ENCODE measurements around the gene PLK5. TPM values are rescaled to one million over a fixed set of nuclear protein-coding genes. Genes with fewer than 3 reads are reported as not detected.
A peak's percentile ranks its signal among the peaks of the same experiment; 100 is the strongest.
"Not testable (repeated sequence)": the region's sequence is repeated elsewhere in the genome, so short reads cannot be mapped to it uniquely, and the experiment has no call there.

PLK5 gene
- total RNA-seq, 2 experiments from 2014 or later, result not detected

- Mint-ChIP-seq H3K9me3 (ENCODE audit: low read depth) (no peaks in the 10 kb centered on the region), H3K27ac (no peak overlapping the region), H3K36me3 (ENCODE audit: low read depth) (no peaks in the 10 kb centered on the region), H3K4me1 (peaks cover 9% of the 10 kb centered on the region), H3K4me3 (no peak overlapping the region), H3K27me3 (peaks cover 3% of the 10 kb centered on the region)
- intact Hi-C loops (cut with DNase I, micrococcal nuclease), result no loop called here
- ChIA-PET CTCF (no interaction called here), POLR2A (no interaction called here)
- no peak for ATAC-seq
- DNase-seq, result no peak
Observed at GRCh38 chr19:1494115-1494815, 29.6 kb upstream of the PLK5 start.

GRCh38 chr19:1495051-1495798, 28.7 kb upstream of the PLK5 start:
- POLR2A ChIA-PET, result no interaction called here
- no peaks in the 10 kb centered on the region for H3K9me3 Mint-ChIP-seq (ENCODE audit: low read depth)

DNA sequence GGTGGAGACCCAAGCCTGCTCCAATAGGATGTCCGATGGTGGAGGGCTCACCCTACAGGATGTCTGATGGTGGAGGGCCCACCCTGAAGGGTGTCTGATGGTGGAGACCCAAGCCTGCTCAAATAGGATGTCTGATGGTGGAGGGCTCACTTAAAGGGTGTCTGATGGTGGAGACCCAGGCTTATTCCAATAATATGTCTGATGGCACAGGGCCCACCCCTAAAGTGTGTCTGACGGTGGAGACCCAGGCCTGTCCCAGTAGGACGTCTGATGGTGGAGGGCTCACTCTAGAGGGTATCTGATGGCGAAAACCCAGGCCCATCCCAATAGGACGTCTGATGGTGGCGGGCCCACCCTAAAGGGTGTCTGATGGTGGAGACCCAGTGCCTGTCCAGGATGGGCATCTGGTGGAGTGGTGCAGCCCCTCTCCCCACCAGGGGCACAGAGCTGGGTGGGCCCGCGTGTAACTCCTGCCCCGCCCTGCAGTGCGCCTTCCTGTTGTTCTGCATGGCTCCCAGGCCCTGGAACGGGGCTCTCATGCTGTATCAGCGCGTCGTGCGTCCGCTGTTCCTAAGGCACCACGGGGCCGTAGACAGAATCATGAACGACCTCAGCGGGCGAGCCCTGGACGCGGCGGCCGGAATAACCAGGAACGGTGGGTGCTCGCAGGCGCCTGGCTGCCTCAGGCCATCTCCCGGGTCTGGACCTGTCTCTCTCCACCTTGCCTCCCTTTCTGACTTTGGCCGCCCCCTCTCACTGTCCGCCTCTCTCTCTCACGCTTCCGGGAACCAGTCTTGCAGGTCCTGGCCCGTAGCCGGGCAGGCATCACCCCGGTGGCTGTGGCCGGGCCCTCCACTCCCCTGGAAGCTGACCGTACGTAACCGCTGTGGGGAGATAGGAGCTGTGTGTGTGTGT, 27.8 kb upstream of the PLK5 start:
- POLR2A ChIA-PET, result no interaction called here
- peaks cover 4% of the 10 kb centered on the region for H3K4me1 Mint-ChIP-seq

More at GRCh38 chr19:1495051-1495798, 28.7 kb upstream of the PLK5 start:
- no peak for DNase-seq
- Mint-ChIP-seq H3K36me3 (ENCODE audit: low read depth) (no peaks in the 10 kb centered on the region), H3K4me1 (peaks cover 6% of the 10 kb centered on the region), H3K27ac (no peak overlapping the region), H3K4me3 (no peak overlapping the region), H3K27me3 (peaks cover 3% of the 10 kb centered on the region)
- intact Hi-C loops (cut with DNase I, micrococcal nuclease), result no loop called here
- CTCF ChIA-PET, result no interaction called here
- ATAC-seq, result no peak

GRCh38 chr19:1496714-1497577, 26.9 kb upstream of the PLK5 start:
- H3K9me3 Mint-ChIP-seq (ENCODE audit: low read depth), result no peaks in the 10 kb centered on the region
- H3K36me3 Mint-ChIP-seq (ENCODE audit: low read depth), result no peaks in the 10 kb centered on the region
- DNase-seq, result no peak
- H3K27ac Mint-ChIP-seq, result no peak overlapping the region
- POLR2A ChIA-PET, result no interaction called here
- no peak for ATAC-seq
- H3K4me3 Mint-ChIP-seq, result no peak overlapping the region
- peaks cover under 1% of the 10 kb centered on the region for H3K27me3 Mint-ChIP-seq
- peaks cover under 1% of the 10 kb centered on the region for H3K4me1 Mint-ChIP-seq
- intact Hi-C loops (cut with DNase I, micrococcal nuclease), result no loop called here
- CTCF ChIA-PET, result no interaction called here

More for the DNA sequence above, 27.8 kb upstream of the PLK5 start:
- peaks cover 3% of the 10 kb centered on the region for H3K27me3 Mint-ChIP-seq
- ATAC-seq (no peak), DNase-seq (no peak)
- no peak overlapping the region for H3K4me3 Mint-ChIP-seq
- H3K9me3 Mint-ChIP-seq (ENCODE audit: low read depth), result no peaks in the 10 kb centered on the region
- H3K36me3 Mint-ChIP-seq (ENCODE audit: low read depth), result no peaks in the 10 kb centered on the region
- no peak overlapping the region for H3K27ac Mint-ChIP-seq
- CTCF ChIA-PET, result no interaction called here
- intact Hi-C loops (cut with DNase I, micrococcal nuclease), result no loop called here

DNA sequence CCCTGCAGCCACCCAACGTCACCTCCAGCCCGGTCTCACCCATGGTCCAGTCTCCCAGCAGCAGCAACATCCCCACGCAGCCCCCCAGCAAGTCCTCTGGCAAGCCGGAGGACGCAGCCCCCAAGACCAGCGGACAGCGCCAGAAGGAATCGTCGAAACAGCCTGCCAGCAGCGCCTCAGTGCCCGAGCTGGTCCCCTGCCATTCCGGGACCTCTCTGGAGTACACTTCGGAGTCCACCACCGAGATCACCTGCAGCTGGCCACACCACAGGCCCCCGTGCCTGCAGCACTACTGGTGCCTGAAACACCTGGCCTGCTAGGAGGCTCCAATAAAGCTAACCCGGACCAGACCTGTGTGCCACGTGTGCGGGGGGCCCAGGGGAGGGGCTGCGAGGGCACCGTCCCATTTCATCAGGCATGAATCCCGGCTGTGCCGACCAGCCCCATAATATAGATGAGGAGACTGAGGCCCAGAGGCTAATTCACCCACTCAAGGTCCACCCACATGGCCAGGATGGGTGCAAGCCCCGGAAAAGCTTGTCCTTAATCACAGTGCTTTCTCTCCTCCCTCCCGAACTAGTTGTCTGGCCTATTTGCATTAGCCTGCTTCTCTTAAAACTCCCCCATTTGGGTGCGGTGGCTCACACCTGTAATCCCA, 26.2 kb upstream of the PLK5 start:
- CTCF ChIA-PET, result no interaction called here

DNA sequence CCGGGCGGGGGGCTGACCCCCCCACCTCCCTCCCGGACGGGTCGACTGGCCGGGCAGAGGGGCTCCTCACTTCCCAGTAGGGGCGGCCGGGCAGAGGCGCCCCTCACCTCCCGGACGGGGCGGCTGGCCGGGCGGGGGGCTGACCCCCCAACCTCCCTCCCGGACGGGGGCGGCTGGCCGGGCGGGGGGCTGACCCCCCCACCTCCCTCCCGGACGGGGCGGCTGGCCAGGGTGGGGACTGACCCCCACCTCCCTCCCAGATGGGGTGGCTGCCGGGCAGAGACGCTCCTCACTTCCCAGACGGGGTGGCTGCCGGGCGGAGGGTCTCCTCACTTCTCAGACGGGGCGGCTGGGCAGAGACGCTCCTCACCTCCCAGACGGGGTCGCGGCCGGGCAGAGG, 24.6 kb upstream of the PLK5 start:
- H3K27me3 Mint-ChIP-seq; H3K27ac Mint-ChIP-seq; H3K9me3 Mint-ChIP-seq (ENCODE audit: low read depth); H3K4me3 Mint-ChIP-seq; CTCF ChIA-PET; POLR2A ChIA-PET; ATAC-seq; intact Hi-C loops (cut with DNase I, micrococcal nuclease); H3K36me3 Mint-ChIP-seq (ENCODE audit: low read depth); H3K4me1 Mint-ChIP-seq; DNase-seq: not testable (repeated sequence)

More for the DNA sequence above, 26.2 kb upstream of the PLK5 start:
- Mint-ChIP-seq H3K4me1 (no peaks in the 10 kb centered on the region), H3K36me3 (ENCODE audit: low read depth) (no peaks in the 10 kb centered on the region), H3K27ac (no peak overlapping the region), H3K9me3 (ENCODE audit: low read depth) (no peaks in the 10 kb centered on the region), H3K27me3 (peaks cover 2% of the 10 kb centered on the region), H3K4me3 (no peak overlapping the region)
- POLR2A ChIA-PET, result no interaction called here
- ATAC-seq (no peak), DNase-seq (no peak)
- intact Hi-C loops (cut with DNase I, micrococcal nuclease), result no loop called here

DNA sequence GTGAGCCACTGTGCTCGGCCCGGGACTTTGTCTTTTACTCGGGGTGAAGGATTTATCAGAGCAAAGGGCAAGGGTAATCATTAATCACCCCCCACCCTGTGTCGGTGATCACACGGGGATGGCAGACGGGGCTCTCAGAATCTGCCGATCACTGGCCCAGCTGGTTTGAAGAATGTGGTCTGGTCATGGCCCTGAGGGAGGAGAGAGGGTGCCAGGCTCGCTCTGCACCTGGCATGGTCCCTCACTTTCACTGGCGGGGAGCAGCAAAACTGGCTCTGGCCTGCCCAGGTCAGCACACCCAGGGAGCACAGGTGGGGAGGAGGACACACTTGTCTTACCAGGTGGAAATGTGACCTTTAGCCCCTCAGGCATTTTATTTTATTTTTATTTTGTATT, 22.7 kb upstream of the PLK5 start:
- H3K27ac Mint-ChIP-seq, result no peak overlapping the region

GRCh38 chr19:1502433-1503088, 21.3 kb upstream of the PLK5 start:
- H3K4me3 Mint-ChIP-seq, result no peak overlapping the region
- no peaks in the 10 kb centered on the region for H3K36me3 Mint-ChIP-seq (ENCODE audit: low read depth)
- intact Hi-C loops (cut with DNase I, micrococcal nuclease), result no loop called here
- POLR2A ChIA-PET, result no interaction called here
- CTCF ChIA-PET, result interaction anchor here (0.6 to 0.7 kb wide), 3 partner anchors 11 to 202 kb away, joined by 3 read pairs; no protein-coding TSS in a partner anchor
- no peaks in the 10 kb centered on the region for H3K9me3 Mint-ChIP-seq (ENCODE audit: low read depth)
- no peak overlapping the region for H3K27ac Mint-ChIP-seq
- peaks cover 3% of the 10 kb centered on the region for H3K27me3 Mint-ChIP-seq
- DNase-seq (no peak), ATAC-seq (no peak)
- H3K4me1 Mint-ChIP-seq, result peaks cover 5% of the 10 kb centered on the region

More for the DNA sequence above, 22.7 kb upstream of the PLK5 start:
- POLR2A ChIA-PET, result no interaction called here
- Mint-ChIP-seq H3K27me3 (peaks cover 3% of the 10 kb centered on the region), H3K9me3 (ENCODE audit: low read depth) (no peaks in the 10 kb centered on the region), H3K4me1 (peaks cover 4% of the 10 kb centered on the region), H3K36me3 (ENCODE audit: low read depth) (no peaks in the 10 kb centered on the region), H3K4me3 (no peak overlapping the region)
- intact Hi-C loops (cut with DNase I, micrococcal nuclease), result no loop called here
- ATAC-seq (no peak), DNase-seq (no peak)
- CTCF ChIA-PET, result no interaction called here

GRCh38 chr19:1503089-1503924, 20.6 kb upstream of the PLK5 start:
- H3K36me3 Mint-ChIP-seq (ENCODE audit: low read depth), result no peaks in the 10 kb centered on the region
- no peaks in the 10 kb centered on the region for H3K9me3 Mint-ChIP-seq (ENCODE audit: low read depth)
- H3K27me3 Mint-ChIP-seq, result peaks cover 3% of the 10 kb centered on the region
- ATAC-seq (peak; percentile 49), DNase-seq (peak; percentile 88)
- ChIA-PET POLR2A (no interaction called here), CTCF (interaction anchor here (0.6 to 0.7 kb wide), 3 partner anchors 54 to 277 kb away, joined by 3 read pairs; no protein-coding TSS in a partner anchor)
- H3K4me1 Mint-ChIP-seq, result peaks cover 10% of the 10 kb centered on the region
- no peak overlapping the region for H3K27ac Mint-ChIP-seq
- H3K4me3 Mint-ChIP-seq, result no peak overlapping the region
- intact Hi-C loops (cut with DNase I, micrococcal nuclease), result no loop called here
